AG04449 (cell line): Measurements from ENCODE around the gene ZBTB45.

Experiments used
- CTCF ChIA-PET: fragments of 350-600 bp; formaldehyde crosslinking; extraction: SDS; loops from one replicate; lab custom pipeline; 2021; ENCODE audit warnings: antibody characterized with exemption; lab: Yijun Ruan, JAX
- POLR2A ChIA-PET: fragments of 400-600, 350-600 bp; formaldehyde crosslinking; extraction: SDS; loops from one replicate; lab custom pipeline; 2020; ENCODE audit warnings: antibody characterized with exemption, inconsistent platforms; lab: Yijun Ruan, JAX
- DNase-seq: peaks from one replicate; pipeline ENCODE4 v3.0.0-alpha.2; 2010; ENCODE audit warnings: low read depth, low spot score
- H3K4me3 ChIP-seq: 2 replicates; pipeline ENCODE4 v1.5.1; 2011; ENCODE audit warnings: low read depth, mild to moderate bottlenecking, control low read depth, low read length
- CTCF ChIP-seq: IDR thresholded peaks from one replicate; pipeline ENCODE4 v1.5.1; 2011; ENCODE audit warnings: mild to moderate bottlenecking, moderate library complexity, low read length, control low read depth, inconsistent platforms; ENCODE audit not compliant: insufficient read depth; ENCODE audit errors: missing control alignments

ZBTB45 gene

GRCh38 chr19:58558623-58559274, 39.1 kb upstream of the ZBTB45 start:
- DNase-seq = peak; percentile 89
- CTCF ChIA-PET = interaction anchor here (1.8 kb wide), 1 partner anchor 39 kb away, joined by 10 read pairs; the partner anchor contains the start of gene ZBTB45
- POLR2A ChIA-PET = interaction anchor here (1.0 to 2.2 kb wide), 5 partner anchors 13 to 15 kb away, joined by 4 to 7 read pairs (median 5); partner anchors contain the start of genes MZF1 and TRIM28
- peak overlapping the region; percentile 97 for H3K4me3 ChIP-seq
- no peak for TF ChIP-seq CTCF

GRCh38 chr19:58558066-58558622, 38.5 kb upstream of the ZBTB45 start, which contains the start of gene UBE2M:
Gene UBE2M, minus strand, starts transcription at chr19:58558611. Its CDS starts 230 bp downstream, at chr19:58558381.
- TF ChIP-seq CTCF = no peak
- peak within 1 kb of the TSS; percentile 97 for H3K4me3 ChIP-seq
- POLR2A ChIA-PET = interaction anchor here (1.0 to 2.2 kb wide), 3 partner anchors 13 to 14 kb away, joined by 4 to 5 read pairs (median 5); partner anchors contain the start of gene TRIM28
- no peak for DNase-seq
- CTCF ChIA-PET = interaction anchor here (1.5 to 1.8 kb wide), 2 partner anchors 38 to 39 kb away, joined by 7 to 10 read pairs; partner anchors contain the start of gene ZBTB45

- no peak for TF ChIP-seq CTCF
- peak overlapping the region; percentile 97 for H3K4me3 ChIP-seq
- ChIA-PET POLR2A (interaction anchor here (0.7 to 2.2 kb wide), 4 partner anchors 10 to 37 kb away, joined by 3 to 5 read pairs (median 4); partner anchors contain the start of gene TRIM28), CTCF (interaction anchor here (0.9 to 1.5 kb wide), 3 partner anchors 37 to 44 kb away, joined by 4 to 7 read pairs (median 5); partner anchors contain the start of gene ZBTB45)
- no peak for DNase-seq
These were observed 37.8 kb upstream of the ZBTB45 start for GRCh38 chr19:58557221-58558065.

- DNase-seq = no peak
- TF ChIP-seq CTCF = no peak
- peak overlapping the region; percentile 97 for H3K4me3 ChIP-seq
- POLR2A ChIA-PET = interaction anchor here (0.7 to 2.2 kb wide), 3 partner anchors 9 to 37 kb away, joined by 3 to 5 read pairs (median 3); no protein-coding TSS in a partner anchor
- CTCF ChIA-PET = interaction anchor here (0.9 to 1.5 kb wide), 3 partner anchors 37 to 43 kb away, joined by 4 to 7 read pairs (median 5); partner anchors contain the start of gene ZBTB45
These were observed 37.1 kb upstream of the ZBTB45 start for GRCh38 chr19:58556622-58557220.

- no peak for TF ChIP-seq CTCF
- peak overlapping the region; percentile 97 for H3K4me3 ChIP-seq
- ChIA-PET CTCF (interaction anchor here (3.1 to 3.7 kb wide), 2 partner anchors 12 to 36 kb away, joined by 22 to 37 read pairs; partner anchors contain the start of genes TRIM28 and ZBTB45), POLR2A (interaction anchor here (3.4 to 3.5 kb wide), 2 partner anchors 11 to 36 kb away, joined by 27 to 81 read pairs; partner anchors contain the start of genes TRIM28 and ZBTB45)
- no peak for DNase-seq
These were observed 36.5 kb upstream of the ZBTB45 start for GRCh38 chr19:58555920-58556621.
